HCT116 (cell line): ENCODE measurements around the gene GLIPR2. TPM values are rescaled to one million over a fixed set of nuclear protein-coding genes. Genes with fewer than 3 reads are reported as not detected.

Experiments used
- ATAC-seq: fragments of 200-7000 bp; cut with Tn5 transposase; 2 replicates; pipeline ENCODE4 v1.9.1; 2020; ENCODE audit warnings: mild to moderate bottlenecking, moderate library complexity
- BruUV-seq: library from RNA; stranded (reverse); fragments of 400-500 nt; replicated peaks from 2 replicates; lab custom pipeline; 2021; lab: Mats Ljungman, UMichigan
- CTCF ChIA-PET: fragments of 300-600 bp; sonication (Branson Sonifier 250); formaldehyde crosslinking; loops from one replicate; lab custom pipeline; 2021; ENCODE audit warnings: antibody characterized with exemption; lab: Charles Lee
- POLR2A ChIA-PET: fragments of 300-600, 350-600 bp; sonication (Branson Sonifier 250); formaldehyde crosslinking; loops from one replicate; lab custom pipeline; 2021; ENCODE audit warnings: antibody characterized with exemption; lab: Charles Lee
- RAD21 ChIA-PET, 2 experiments: fragments of 300-600 bp; sonication (Branson Sonifier 250); formaldehyde crosslinking; loops; one replicate each; lab custom pipeline; 2023; ENCODE audit warnings: low total read pairs in 2 of 2; ENCODE audit not compliant: uncharacterized antibody in 2 of 2, unreplicated experiment in 2 of 2, low non-redundant PET in 1 of 2; lab: Charles Lee
- DNase-seq: peaks from one replicate; pipeline ENCODE4 v3.0.0-alpha.2; 2010; ENCODE audit warnings: low read depth, low spot score
- H2AFZ ChIP-seq: fragments of 200-600 bp; shearing (Covaris generic), sonication (generic); 2 replicates; pipeline ENCODE4 v1.6.1; 2017; ENCODE audit warnings: low read depth, mixed run types, mixed read lengths, antibody characterized with exemption, low read length; ENCODE audit not compliant: poor library complexity, severe bottlenecking
- H3K27ac ChIP-seq: 2 replicates; pipeline ENCODE4 v1.5.1; 2012; ENCODE audit warnings: low read depth, low read length
- H3K27me3 ChIP-seq: fragments of 200-600 bp; sonication (generic); 2 replicates; pipeline ENCODE4 v1.6.1; 2016; ENCODE audit warnings: mixed run types, low read length, mixed read lengths; ENCODE audit not compliant: insufficient read depth
- H3K36me3 ChIP-seq, 2 experiments: fragments of 200-500 bp in 1 of 2; fragments of 200-600 bp in 1 of 2; sonication (Bioruptor generic) in 1 of 2; sonication (generic) in 1 of 2; 2 replicates each; pipeline versions ENCODE4 v1.5.1 to v1.6.1; 2014 to 2016; ENCODE audit warnings: low read length in 2 of 2, inconsistent platforms in 1 of 2, mixed read lengths in 1 of 2, mixed run types in 1 of 2; ENCODE audit not compliant: insufficient read depth in 2 of 2, control insufficient read depth in 1 of 2
- H3K4me1 ChIP-seq, 2 experiments: fragments of 200-600 bp in 1 of 2; sonication (generic) in 1 of 2; 2 replicates each; pipeline versions ENCODE4 v1.5.1 to v1.6.1; 2012 to 2017; ENCODE audit warnings: low read length in 2 of 2, inconsistent platforms in 1 of 2, mild to moderate bottlenecking in 1 of 2, mixed read lengths in 1 of 2, mixed run types in 1 of 2, moderate library complexity in 1 of 2; ENCODE audit not compliant: insufficient read depth in 2 of 2, control insufficient read depth in 1 of 2
- H3K4me2 ChIP-seq: fragments of 200-600 bp; sonication (generic); 2 replicates; pipeline ENCODE4 v1.6.1; 2017; ENCODE audit warnings: mixed run types, low read length, mixed read lengths
- H3K4me3 ChIP-seq, 2 experiments: fragments of 200-600 bp in 1 of 2; sonication (generic) in 1 of 2; replicated peaks in 1 of 2; 2 replicates each; pipeline ENCODE4 v1.5.1; 2011 to 2016; ENCODE audit warnings: low read length in 2 of 2, control low read depth in 1 of 2, low read depth in 1 of 2, mild to moderate bottlenecking in 1 of 2, mixed read lengths in 1 of 2, mixed run types in 1 of 2
- H3K79me2 ChIP-seq: fragments of 200-600 bp; sonication (generic); 2 replicates; pipeline ENCODE4 v1.6.1; 2017; ENCODE audit warnings: mild to moderate bottlenecking, mixed run types, low read length, moderate library complexity, mixed read lengths; ENCODE audit not compliant: insufficient read depth
- H3K9ac ChIP-seq: fragments of 200-600 bp; sonication (generic); 2 replicates; pipeline ENCODE4 v1.6.1; 2016; ENCODE audit warnings: low read length, mixed read lengths
- H3K9me2 ChIP-seq: fragments of 200-600 bp; sonication (generic), shearing (Covaris generic); 2 replicates; pipeline ENCODE4 v1.6.1; 2017; ENCODE audit warnings: mixed run types, mild to moderate bottlenecking, moderate library complexity; ENCODE audit not compliant: insufficient read depth
- H3K9me3 ChIP-seq, 2 experiments: fragments of 200-500 bp in 1 of 2; fragments of 200-600 bp in 1 of 2; sonication (Bioruptor generic) in 1 of 2; sonication (generic) in 1 of 2; 2 replicates each; pipeline ENCODE4 v1.6.1; 2014 to 2017; ENCODE audit warnings: low read length in 2 of 2, mixed read lengths in 2 of 2, inconsistent platforms in 1 of 2, low read depth in 1 of 2, mild to moderate bottlenecking in 1 of 2, mixed run types in 1 of 2, moderate library complexity in 1 of 2; ENCODE audit not compliant: control insufficient read depth in 1 of 2, insufficient read depth in 1 of 2
- H4K20me1 ChIP-seq: fragments of 200-600 bp; sonication (generic), shearing (Covaris generic); 2 replicates; pipeline ENCODE4 v1.6.1; 2017; ENCODE audit warnings: mixed run types, mild to moderate bottlenecking, moderate library complexity; ENCODE audit not compliant: insufficient read depth
- ATF3 ChIP-seq: IDR thresholded peaks from 2 replicates; pipeline ENCODE4 v1.6.1; 2012
- CBX3 ChIP-seq: IDR thresholded peaks from 2 replicates; pipeline ENCODE4 v1.6.1; 2012; ENCODE audit warnings: low read depth
- EGR1 ChIP-seq: IDR thresholded peaks from 2 replicates; pipeline ENCODE4 v1.6.1; 2012; ENCODE audit warnings: low read depth
- JUND ChIP-seq: IDR thresholded peaks from 2 replicates; pipeline ENCODE4 v1.6.1; 2012
- POLR2A ChIP-seq: IDR thresholded peaks from 2 replicates; pipeline ENCODE4 v1.7.0; 2011; ENCODE audit warnings: borderline replicate concordance; ENCODE audit not compliant: insufficient read depth, insufficient read length; ENCODE audit errors: extremely low read depth
- RAD21 ChIP-seq: IDR thresholded peaks from 2 replicates; pipeline ENCODE4 v1.6.1; 2012; ENCODE audit warnings: low read depth, mild to moderate bottlenecking
- SIN3A ChIP-seq: IDR thresholded peaks from 2 replicates; pipeline ENCODE4 v1.6.1; 2012; ENCODE audit warnings: low read depth
- SP1 ChIP-seq: IDR thresholded peaks from 2 replicates; pipeline ENCODE4 v1.6.1; 2012; ENCODE audit warnings: low read depth
- SRF ChIP-seq: IDR thresholded peaks from 2 replicates; pipeline ENCODE4 v1.6.1; 2012; ENCODE audit warnings: low read depth
- TCF7L2 ChIP-seq: IDR thresholded peaks from 2 replicates; pipeline ENCODE4 v1.7.0; 2011; ENCODE audit warnings: borderline replicate concordance, inconsistent platforms; ENCODE audit not compliant: insufficient read depth, insufficient read length; ENCODE audit errors: extremely low read depth
- YY1 ChIP-seq: IDR thresholded peaks from 2 replicates; pipeline ENCODE4 v1.6.1; 2011; ENCODE audit warnings: low read length, low read depth, moderate library complexity, mild to moderate bottlenecking; ENCODE audit not compliant: insufficient replicate concordance; ENCODE audit errors: extremely low read depth
- ZFX ChIP-seq: fragments of 450-650 bp; IDR thresholded peaks from 2 replicates; pipeline ENCODE4 v1.6.1; 2017
- intact Hi-C: fragments of 100-400 bp; cut with micrococcal nuclease; formaldehyde crosslinking; loops from 2 replicates; pipeline ENCODE4 v1.10.0; 2022
- total RNA-seq: library from RNA; stranded (reverse); gene quantifications from one replicate; pipeline ENCODE4 v1.2.1, GENCODE V29; 2021; ENCODE audit not compliant: unreplicated experiment
- TF ChIP-seq, protein P1 (sequence below): IDR thresholded peaks from 2 replicates; pipeline ENCODE4 v1.6.1; 2012; ENCODE audit warnings: low read depth
- TF ChIP-seq, protein P2 (sequence below): IDR thresholded peaks from 2 replicates; pipeline ENCODE4 v1.6.1; 2011; ENCODE audit warnings: mild to moderate bottlenecking, low read length, moderate library complexity; ENCODE audit not compliant: insufficient replicate concordance; ENCODE audit errors: extremely low read depth

The GLIPR2 gene
- total RNA-seq, 1 experiment from 2014 or later: 14.5 TPM

DNA sequence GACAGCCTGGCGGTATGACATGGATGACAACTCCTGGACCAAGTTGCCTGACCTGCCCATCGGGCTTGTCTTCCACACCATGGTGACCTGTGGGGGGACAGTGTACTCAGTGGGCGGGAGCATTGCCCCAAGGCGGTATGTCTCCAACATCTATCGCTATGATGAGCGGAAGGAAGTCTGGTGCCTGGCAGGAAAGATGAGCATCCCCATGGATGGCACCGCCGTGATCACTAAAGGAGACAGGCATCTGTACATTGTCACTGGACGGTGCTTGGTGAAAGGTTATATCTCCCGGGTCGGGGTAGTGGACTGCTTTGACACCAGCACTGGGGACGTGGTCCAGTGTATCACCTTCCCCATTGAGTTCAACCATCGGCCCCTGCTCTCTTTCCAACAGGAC lies 34.0 kb downstream of the GLIPR2 start (continued):
- TF ChIP-seq, protein P1, sequence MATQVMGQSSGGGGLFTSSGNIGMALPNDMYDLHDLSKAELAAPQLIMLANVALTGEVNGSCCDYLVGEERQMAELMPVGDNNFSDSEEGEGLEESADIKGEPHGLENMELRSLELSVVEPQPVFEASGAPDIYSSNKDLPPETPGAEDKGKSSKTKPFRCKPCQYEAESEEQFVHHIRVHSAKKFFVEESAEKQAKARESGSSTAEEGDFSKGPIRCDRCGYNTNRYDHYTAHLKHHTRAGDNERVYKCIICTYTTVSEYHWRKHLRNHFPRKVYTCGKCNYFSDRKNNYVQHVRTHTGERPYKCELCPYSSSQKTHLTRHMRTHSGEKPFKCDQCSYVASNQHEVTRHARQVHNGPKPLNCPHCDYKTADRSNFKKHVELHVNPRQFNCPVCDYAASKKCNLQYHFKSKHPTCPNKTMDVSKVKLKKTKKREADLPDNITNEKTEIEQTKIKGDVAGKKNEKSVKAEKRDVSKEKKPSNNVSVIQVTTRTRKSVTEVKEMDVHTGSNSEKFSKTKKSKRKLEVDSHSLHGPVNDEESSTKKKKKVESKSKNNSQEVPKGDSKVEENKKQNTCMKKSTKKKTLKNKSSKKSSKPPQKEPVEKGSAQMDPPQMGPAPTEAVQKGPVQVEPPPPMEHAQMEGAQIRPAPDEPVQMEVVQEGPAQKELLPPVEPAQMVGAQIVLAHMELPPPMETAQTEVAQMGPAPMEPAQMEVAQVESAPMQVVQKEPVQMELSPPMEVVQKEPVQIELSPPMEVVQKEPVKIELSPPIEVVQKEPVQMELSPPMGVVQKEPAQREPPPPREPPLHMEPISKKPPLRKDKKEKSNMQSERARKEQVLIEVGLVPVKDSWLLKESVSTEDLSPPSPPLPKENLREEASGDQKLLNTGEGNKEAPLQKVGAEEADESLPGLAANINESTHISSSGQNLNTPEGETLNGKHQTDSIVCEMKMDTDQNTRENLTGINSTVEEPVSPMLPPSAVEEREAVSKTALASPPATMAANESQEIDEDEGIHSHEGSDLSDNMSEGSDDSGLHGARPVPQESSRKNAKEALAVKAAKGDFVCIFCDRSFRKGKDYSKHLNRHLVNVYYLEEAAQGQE: no peak
- TF ChIP-seq POLR2A (no peak), SRF (no peak), TCF7L2 (no peak)
- TF ChIP-seq, protein P2, sequence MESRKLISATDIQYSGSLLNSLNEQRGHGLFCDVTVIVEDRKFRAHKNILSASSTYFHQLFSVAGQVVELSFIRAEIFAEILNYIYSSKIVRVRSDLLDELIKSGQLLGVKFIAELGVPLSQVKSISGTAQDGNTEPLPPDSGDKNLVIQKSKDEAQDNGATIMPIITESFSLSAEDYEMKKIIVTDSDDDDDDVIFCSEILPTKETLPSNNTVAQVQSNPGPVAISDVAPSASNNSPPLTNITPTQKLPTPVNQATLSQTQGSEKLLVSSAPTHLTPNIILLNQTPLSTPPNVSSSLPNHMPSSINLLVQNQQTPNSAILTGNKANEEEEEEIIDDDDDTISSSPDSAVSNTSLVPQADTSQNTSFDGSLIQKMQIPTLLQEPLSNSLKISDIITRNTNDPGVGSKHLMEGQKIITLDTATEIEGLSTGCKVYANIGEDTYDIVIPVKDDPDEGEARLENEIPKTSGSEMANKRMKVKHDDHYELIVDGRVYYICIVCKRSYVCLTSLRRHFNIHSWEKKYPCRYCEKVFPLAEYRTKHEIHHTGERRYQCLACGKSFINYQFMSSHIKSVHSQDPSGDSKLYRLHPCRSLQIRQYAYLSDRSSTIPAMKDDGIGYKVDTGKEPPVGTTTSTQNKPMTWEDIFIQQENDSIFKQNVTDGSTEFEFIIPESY: no peak
- TF ChIP-seq, all 23 proteins: peak for 0

DNA sequence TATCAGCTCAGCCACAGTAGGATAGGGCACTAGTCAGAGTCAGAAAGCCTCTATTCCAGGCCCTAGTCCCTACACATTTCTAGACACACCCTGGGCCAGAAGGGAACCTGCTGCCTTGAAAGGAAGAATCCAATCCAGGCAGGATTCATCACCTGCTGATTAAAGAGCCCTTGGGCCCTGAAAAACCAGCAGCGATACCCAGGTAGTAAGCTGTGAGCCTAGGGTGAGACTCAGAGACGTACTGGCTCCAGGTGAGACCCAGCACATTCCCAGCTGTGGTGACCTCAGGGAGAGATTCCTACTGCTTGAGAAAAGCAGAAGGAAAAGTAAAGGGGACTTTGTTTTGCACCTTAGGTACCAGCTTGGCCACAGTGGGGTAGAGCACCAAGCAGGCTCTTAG lies 37.3 kb downstream of the GLIPR2 start:
- H3K4me2 ChIP-seq: no peak overlapping the region
- intact Hi-C loops: no loop called here
- H3K9ac ChIP-seq: no peak overlapping the region
- ATAC-seq (no peak), DNase-seq (no peak)
- no peak overlapping the region for H3K4me3 ChIP-seq
- no peaks in the 10 kb centered on the region for H3K36me3 ChIP-seq
- POLR2A ChIA-PET: interaction anchor here (1.5 kb wide), 1 partner anchor 17 kb away, joined by 4 read pairs; the partner anchor contains the start of gene CLTA
- no peaks in the 10 kb centered on the region for H3K79me2 ChIP-seq
- no TSS peak for BruUV-seq
- CTCF ChIA-PET: no interaction called here
- H3K4me1 ChIP-seq: no peaks in the 10 kb centered on the region
- H3K9me2 ChIP-seq: no peaks in the 10 kb centered on the region
- no peak overlapping the region for H2AFZ ChIP-seq
- no peaks in the 10 kb centered on the region for H4K20me1 ChIP-seq
- no peak overlapping the region for H3K27ac ChIP-seq
- no peaks in the 10 kb centered on the region for H3K9me3 ChIP-seq
- H3K27me3 ChIP-seq: no peaks in the 10 kb centered on the region
- RAD21 ChIA-PET: no interaction called here
- TF ChIP-seq, protein P1: no peak
- no peak for TF ChIP-seq SIN3A
- TF ChIP-seq RAD21: no peak
- TF ChIP-seq YY1: no peak
- no peak for TF ChIP-seq SP1
- TF ChIP-seq EGR1: no peak
- no peak for TF ChIP-seq ZFX
- TF ChIP-seq CBX3: no peak
- no peak for TF ChIP-seq JUND
- TF ChIP-seq ATF3: no peak
